GM12878 (cell line): ENCODE results near the gene PIGS.

ENCODE experiments used
- CREB1 ChIP-seq: IDR thresholded peaks from 2 replicates; pipeline ENCODE4 v1.6.1; 2012; ENCODE audit warnings: low read depth, mild to moderate bottlenecking, inconsistent platforms
- CTCF ChIP-seq, 3 experiments: IDR thresholded peaks in 2 of 3; conservative IDR thresholded peaks in 1 of 3; 2 replicates each; pipeline ENCODE4 v1.5.1; 2011; ENCODE audit warnings: low read depth in 3 of 3, low read length in 3 of 3, mild to moderate bottlenecking in 3 of 3, control low read depth in 2 of 3, moderate library complexity in 2 of 3, inconsistent platforms in 1 of 3, mixed read lengths in 1 of 3; ENCODE audit not compliant: control insufficient read depth in 2 of 3, insufficient read depth in 1 of 3; ENCODE audit errors: extremely low read depth in 1 of 3
- EGR1 ChIP-seq, 2 experiments: IDR thresholded peaks; 1 replicate in 1 of 2; 2 replicates in 1 of 2; pipeline ENCODE4 v1.6.1; 2011 to 2012; ENCODE audit warnings: low read depth in 2 of 2, low read length in 2 of 2, borderline replicate concordance in 1 of 2, mild to moderate bottlenecking in 1 of 2, moderate library complexity in 1 of 2
- NFYB ChIP-seq: IDR thresholded peaks from 2 replicates; pipeline ENCODE4 v1.6.1; 2011; ENCODE audit warnings: low read depth, mild to moderate bottlenecking, low read length, improper control_type of control experiment, moderate library complexity; ENCODE audit not compliant: insufficient read depth
- POLR2A ChIP-seq: IDR thresholded peaks from 2 replicates; pipeline ENCODE4 v1.6.1; 2011; ENCODE audit warnings: low read depth, mild to moderate bottlenecking, low read length
- RFX5 ChIP-seq: IDR thresholded peaks from 2 replicates; pipeline ENCODE4 v1.6.1; 2011; ENCODE audit warnings: low read depth, low read length, improper control_type of control experiment
- SPI1 ChIP-seq: IDR thresholded peaks from 2 replicates; pipeline ENCODE4 v1.6.1; 2011; ENCODE audit warnings: low read depth, mild to moderate bottlenecking, low read length, moderate library complexity, borderline replicate concordance; ENCODE audit not compliant: insufficient read depth
- TAF1 ChIP-seq: IDR thresholded peaks from 2 replicates; pipeline ENCODE4 v1.6.1; 2011; ENCODE audit warnings: mild to moderate bottlenecking, low read depth, low read length, borderline replicate concordance
- TBL1XR1 ChIP-seq: IDR thresholded peaks from 2 replicates; pipeline ENCODE4 v1.6.1; 2012; ENCODE audit warnings: low read depth, low read length, improper control_type of control experiment
- ZSCAN29 ChIP-seq: fragments of 450-650 bp; IDR thresholded peaks from 2 replicates; pipeline ENCODE4 v1.6.1; 2017; ENCODE audit warnings: mild to moderate bottlenecking, moderate library complexity
- TF ChIP-seq, protein P1 (sequence below): IDR thresholded peaks from 2 replicates; pipeline ENCODE4 v1.6.1; 2012; ENCODE audit warnings: mild to moderate bottlenecking, low read depth, low read length

DNA sequence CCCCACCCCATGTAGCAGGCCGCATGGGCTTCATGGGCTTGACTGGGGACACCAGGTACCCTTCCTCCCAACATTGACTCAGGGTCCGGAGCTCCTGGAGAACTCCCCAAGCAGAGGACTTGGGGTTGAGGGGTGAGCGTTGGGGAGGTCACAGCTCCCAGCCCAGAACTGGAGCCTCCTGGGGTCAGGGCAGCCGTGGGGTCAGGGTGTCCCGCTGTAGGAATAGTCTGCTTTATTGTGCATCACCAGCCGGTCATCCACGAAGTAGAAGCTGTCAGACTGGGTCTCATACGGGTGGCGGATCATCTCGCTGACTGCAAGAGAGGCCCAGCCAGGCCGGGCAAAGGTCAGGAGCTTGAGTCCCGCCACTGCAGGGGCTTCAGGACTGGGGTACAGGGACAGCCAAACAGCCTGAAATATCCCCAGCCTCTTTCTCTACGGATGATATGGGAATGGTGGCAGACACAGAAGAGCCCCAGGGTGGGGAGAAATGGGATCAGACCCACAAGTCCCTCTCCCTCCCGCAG, 24.2 kb downstream of the PIGS start:
- no peak for TF ChIP-seq CTCF (IDR thresholded peaks at IDR 0.05 in 2 of 3, conservative IDR thresholded peaks at IDR 0.05 in 1 of 3; ENCODE audit: control insufficient read depth in 2 of 3, extremely low read depth in 1 of 3, insufficient read depth in 1 of 3, low read depth in 3 of 3, low read length in 3 of 3)
- no peak for TF ChIP-seq TBL1XR1
- TF ChIP-seq EGR1 (IDR thresholded peaks at IDR 0.05; ENCODE audit: borderline replicate concordance in 1 of 2, low read depth in 2 of 2, low read length in 2 of 2), result no peak
- TF ChIP-seq, protein P1, sequence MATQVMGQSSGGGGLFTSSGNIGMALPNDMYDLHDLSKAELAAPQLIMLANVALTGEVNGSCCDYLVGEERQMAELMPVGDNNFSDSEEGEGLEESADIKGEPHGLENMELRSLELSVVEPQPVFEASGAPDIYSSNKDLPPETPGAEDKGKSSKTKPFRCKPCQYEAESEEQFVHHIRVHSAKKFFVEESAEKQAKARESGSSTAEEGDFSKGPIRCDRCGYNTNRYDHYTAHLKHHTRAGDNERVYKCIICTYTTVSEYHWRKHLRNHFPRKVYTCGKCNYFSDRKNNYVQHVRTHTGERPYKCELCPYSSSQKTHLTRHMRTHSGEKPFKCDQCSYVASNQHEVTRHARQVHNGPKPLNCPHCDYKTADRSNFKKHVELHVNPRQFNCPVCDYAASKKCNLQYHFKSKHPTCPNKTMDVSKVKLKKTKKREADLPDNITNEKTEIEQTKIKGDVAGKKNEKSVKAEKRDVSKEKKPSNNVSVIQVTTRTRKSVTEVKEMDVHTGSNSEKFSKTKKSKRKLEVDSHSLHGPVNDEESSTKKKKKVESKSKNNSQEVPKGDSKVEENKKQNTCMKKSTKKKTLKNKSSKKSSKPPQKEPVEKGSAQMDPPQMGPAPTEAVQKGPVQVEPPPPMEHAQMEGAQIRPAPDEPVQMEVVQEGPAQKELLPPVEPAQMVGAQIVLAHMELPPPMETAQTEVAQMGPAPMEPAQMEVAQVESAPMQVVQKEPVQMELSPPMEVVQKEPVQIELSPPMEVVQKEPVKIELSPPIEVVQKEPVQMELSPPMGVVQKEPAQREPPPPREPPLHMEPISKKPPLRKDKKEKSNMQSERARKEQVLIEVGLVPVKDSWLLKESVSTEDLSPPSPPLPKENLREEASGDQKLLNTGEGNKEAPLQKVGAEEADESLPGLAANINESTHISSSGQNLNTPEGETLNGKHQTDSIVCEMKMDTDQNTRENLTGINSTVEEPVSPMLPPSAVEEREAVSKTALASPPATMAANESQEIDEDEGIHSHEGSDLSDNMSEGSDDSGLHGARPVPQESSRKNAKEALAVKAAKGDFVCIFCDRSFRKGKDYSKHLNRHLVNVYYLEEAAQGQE, result no peak
- TF ChIP-seq ZSCAN29, result no peak
- no peak for TF ChIP-seq RFX5
- no peak for TF ChIP-seq POLR2A
- no peak for TF ChIP-seq SPI1
- no peak for TF ChIP-seq CREB1
- TF ChIP-seq NFYB, result no peak
- no peak for TF ChIP-seq TAF1
